Measurements from ENCODE around the gene VTI1A.
"Not testable (repeated sequence)": the region's sequence is repeated elsewhere in the genome, so short reads cannot be mapped to it uniquely, and the experiment has no call there.

The VTI1A gene

GRCh38 chr10:112454910-112455779 is 8.1 kb downstream of the VTI1A start:
- DNase-seq (ENCODE audit: low read depth in 2 of 2): no peak

- DNase-seq (ENCODE audit: low read depth in 2 of 2): no peak
These were observed 9.5 kb downstream of the VTI1A start for GRCh38 chr10:112456533-112456932.

- no peak for DNase-seq (ENCODE audit: low read depth in 2 of 2)
These were observed 13.4 kb downstream of the VTI1A start for GRCh38 chr10:112460366-112460765.

GRCh38 chr10:112461029-112461887 is 14.2 kb downstream of the VTI1A start:
- no peak for DNase-seq (ENCODE audit: low read depth in 2 of 2)

- not testable (repeated sequence) for DNase-seq (ENCODE audit: low read depth in 2 of 2)
These were observed 17.1 kb downstream of the VTI1A start for GRCh38 chr10:112464074-112464473.

GRCh38 chr10:112465299-112465883 is 18.4 kb downstream of the VTI1A start:
- DNase-seq (ENCODE audit: low read depth in 2 of 2): no peak

- DNase-seq (ENCODE audit: low read depth in 2 of 2): no peak
These were observed 19.8 kb downstream of the VTI1A start for GRCh38 chr10:112466802-112467201.

GRCh38 chr10:112467541-112468075 is 20.6 kb downstream of the VTI1A start:
- DNase-seq (ENCODE audit: low read depth in 2 of 2): no peak

- no peak for DNase-seq (ENCODE audit: low read depth in 2 of 2)
These were observed 25.0 kb downstream of the VTI1A start for GRCh38 chr10:112471878-112472487.

- DNase-seq (ENCODE audit: low read depth in 2 of 2): no peak
These were observed 28.7 kb downstream of the VTI1A start for GRCh38 chr10:112475575-112476218.

GRCh38 chr10:112481602-112482001 is 34.6 kb downstream of the VTI1A start:
- DNase-seq (ENCODE audit: low read depth in 2 of 2): no peak

GRCh38 chr10:112484399-112484798 is 37.4 kb downstream of the VTI1A start:
- no peak for DNase-seq (ENCODE audit: low read depth in 2 of 2)

GRCh38 chr10:112487964-112488363 is 40.9 kb downstream of the VTI1A start:
- DNase-seq (ENCODE audit: low read depth in 2 of 2): no peak

GRCh38 chr10:112490545-112490944 is 43.5 kb downstream of the VTI1A start:
- no peak for DNase-seq (ENCODE audit: low read depth in 2 of 2)

GRCh38 chr10:112491144-112491543 is 44.1 kb downstream of the VTI1A start:
- no peak for DNase-seq (ENCODE audit: low read depth in 2 of 2)

GRCh38 chr10:112492736-112493135 is 45.7 kb downstream of the VTI1A start:
- no peak for DNase-seq (ENCODE audit: low read depth in 2 of 2)

- no peak for DNase-seq (ENCODE audit: low read depth in 2 of 2)
These were observed 50.4 kb downstream of the VTI1A start for GRCh38 chr10:112497347-112497950.

GRCh38 chr10:112498806-112499205 is 51.8 kb downstream of the VTI1A start:
- no peak for DNase-seq (ENCODE audit: low read depth in 2 of 2)

- DNase-seq (ENCODE audit: low read depth in 2 of 2): not testable (repeated sequence)
These were observed 53.0 kb downstream of the VTI1A start for GRCh38 chr10:112499985-112500384.

GRCh38 chr10:112502536-112502935 is 55.5 kb downstream of the VTI1A start:
- DNase-seq (ENCODE audit: low read depth in 2 of 2): no peak

- no peak for DNase-seq (ENCODE audit: low read depth in 2 of 2)
These were observed 56.6 kb downstream of the VTI1A start for GRCh38 chr10:112503643-112504042.

Data from stimulated activated CD4-positive, alpha-beta T cell treated with anti-CD3 and anti-CD28 coated beads, Interleukin-1b, Interleukin-23, amount 100 ng/mL, for 4 hours (primary cell).